Smooth muscle cell (in vitro differentiated cells): Measurements from ENCODE around the gene ITGB4. TPM values are rescaled to one million over a fixed set of nuclear protein-coding genes. Genes with fewer than 3 reads are reported as not detected.

ENCODE experiments used
- DNase-seq: peaks from one replicate; lab custom pipeline; 2025; ENCODE audit not compliant: unreplicated experiment; lab: John Stamatoyannopoulos, UW
- H2AFZ ChIP-seq: fragments of 200-600 bp; sonication (generic); 2 replicates; pipeline ENCODE4 v1.6.0; 2016; ENCODE audit warnings: antibody characterized with exemption, low read depth, mild to moderate bottlenecking
- H3F3A ChIP-seq: fragments of 200-600 bp; sonication (generic); 2 replicates; pipeline ENCODE4 v1.6.0; 2017; ENCODE audit warnings: antibody characterized with exemption, low read depth
- H3K27ac ChIP-seq: fragments of 200-600 bp; sonication (generic); 2 replicates; pipeline ENCODE4 v1.5.1; 2016; ENCODE audit warnings: low read depth, mild to moderate bottlenecking
- H3K27me3 ChIP-seq: fragments of 200-600 bp; sonication (generic); 2 replicates; pipeline ENCODE4 v1.6.1; 2016; ENCODE audit warnings: low read depth, mild to moderate bottlenecking
- H3K36me3 ChIP-seq: fragments of 200-600 bp; sonication (generic); 2 replicates; pipeline ENCODE4 v1.5.1; 2016; ENCODE audit warnings: low read depth
- H3K4me1 ChIP-seq: fragments of 200-600 bp; sonication (generic); 2 replicates; pipeline ENCODE4 v1.5.1; 2016; ENCODE audit warnings: low read depth
- H3K4me2 ChIP-seq: fragments of 200-600 bp; sonication (generic); 2 replicates; pipeline ENCODE4 v1.6.0; 2016; ENCODE audit warnings: mild to moderate bottlenecking
- H3K4me3 ChIP-seq: fragments of 200-600 bp; sonication (generic); 2 replicates; pipeline ENCODE4 v1.5.1; 2016; ENCODE audit warnings: mild to moderate bottlenecking
- H3K79me2 ChIP-seq: fragments of 200-600 bp; sonication (generic); 2 replicates; pipeline ENCODE4 v1.6.0; 2016; ENCODE audit warnings: low read depth, mild to moderate bottlenecking
- H3K9ac ChIP-seq: fragments of 200-600 bp; sonication (generic); 2 replicates; pipeline ENCODE4 v1.6.0; 2016; ENCODE audit warnings: low read depth
- H3K9me3 ChIP-seq: fragments of 200-600 bp; sonication (generic); replicated peaks from 2 replicates; pipeline ENCODE4 v1.5.1; 2016; ENCODE audit warnings: low read depth
- H4K20me1 ChIP-seq: fragments of 200-600 bp; sonication (generic); 2 replicates; pipeline ENCODE4 v1.6.0; 2016; ENCODE audit warnings: low read depth
- WGBS: methylation state at CpG from one replicate; pipeline ENCODE4 v1.1.7; 2016; ENCODE audit warnings: low lambda C conversion rate; 5-methylcytosine and 5-hydroxymethylcytosine counted together
- polyA plus RNA-seq: library from polyadenylated mRNA; unstranded; fragments of >200 nt; fragmentation: Nextera tagmentation; extraction: Ambion mirVana; gene quantifications from 2 replicates; pipeline ENCODE4 v1.2.1, GENCODE V29; 2016
- total RNA-seq: library from RNA; depleted of rRNA; stranded (reverse); fragments of >200 nt; gene quantifications from 2 replicates; pipeline ENCODE4 v1.2.3, GENCODE V29; 2014
- TF ChIP-seq, protein P1 (sequence below): fragments of 200-600 bp; sonication (generic); IDR thresholded peaks from 2 replicates; pipeline ENCODE4 v1.5.1; 2017; ENCODE audit warnings: borderline replicate concordance, mild to moderate bottlenecking, antibody characterized with exemption; ENCODE audit not compliant: insufficient read depth, poor library complexity, severe bottlenecking

The ITGB4 gene
- total and polyA plus RNA-seq, 2 experiments from 2014 or later: 47.2 to 83.8 TPM

DNA sequence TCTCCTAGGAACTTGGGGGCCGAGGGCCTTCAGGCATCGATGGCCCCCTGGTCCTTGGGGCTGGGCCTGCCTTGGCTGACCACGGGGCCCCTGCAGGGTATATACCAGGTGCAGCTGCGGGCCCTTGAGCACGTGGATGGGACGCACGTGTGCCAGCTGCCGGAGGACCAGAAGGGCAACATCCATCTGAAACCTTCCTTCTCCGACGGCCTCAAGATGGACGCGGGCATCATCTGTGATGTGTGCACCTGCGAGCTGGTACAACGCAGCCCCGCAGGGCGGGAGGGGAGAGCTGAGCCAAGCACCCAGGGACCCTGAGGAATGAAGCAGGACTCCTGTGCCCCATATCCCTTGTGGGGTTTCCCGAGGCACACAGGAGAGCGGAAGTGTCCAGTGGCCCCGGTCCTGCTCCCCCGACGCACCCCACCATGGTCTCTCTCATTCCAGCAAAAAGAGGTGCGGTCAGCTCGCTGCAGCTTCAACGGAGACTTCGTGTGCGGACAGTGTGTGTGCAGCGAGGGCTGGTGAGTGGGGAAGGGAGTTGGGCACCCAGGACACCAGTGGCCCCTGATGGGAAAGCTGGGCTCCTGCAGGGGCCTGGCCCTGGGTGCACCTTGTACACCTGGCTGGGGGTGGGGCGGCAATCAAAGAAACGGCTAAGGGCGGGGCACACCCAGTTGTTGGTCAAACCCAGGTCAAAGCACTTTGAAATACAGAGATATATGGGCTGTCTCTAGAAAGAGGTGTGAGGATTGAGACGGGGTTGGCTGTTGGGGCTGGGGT, 10.6 kb downstream of the ITGB4 start:
- Histone ChIP-seq H3K27ac (no peak overlapping the region), H3F3A (no peaks in the 10 kb centered on the region), H3K79me2 (no peaks in the 10 kb centered on the region), H3K9me3 (no peaks in the 10 kb centered on the region), H3K4me1 (no peaks in the 10 kb centered on the region), H3K4me3 (no peak overlapping the region), H3K9ac (no peak overlapping the region), H3K27me3 (no peaks in the 10 kb centered on the region), H3K36me3 (no peaks in the 10 kb centered on the region), H3K4me2 (no peak overlapping the region), H2AFZ (no peak overlapping the region), H4K20me1 (peaks cover 12% of the 10 kb centered on the region)
- no peak for DNase-seq
- TF ChIP-seq, protein P1, sequence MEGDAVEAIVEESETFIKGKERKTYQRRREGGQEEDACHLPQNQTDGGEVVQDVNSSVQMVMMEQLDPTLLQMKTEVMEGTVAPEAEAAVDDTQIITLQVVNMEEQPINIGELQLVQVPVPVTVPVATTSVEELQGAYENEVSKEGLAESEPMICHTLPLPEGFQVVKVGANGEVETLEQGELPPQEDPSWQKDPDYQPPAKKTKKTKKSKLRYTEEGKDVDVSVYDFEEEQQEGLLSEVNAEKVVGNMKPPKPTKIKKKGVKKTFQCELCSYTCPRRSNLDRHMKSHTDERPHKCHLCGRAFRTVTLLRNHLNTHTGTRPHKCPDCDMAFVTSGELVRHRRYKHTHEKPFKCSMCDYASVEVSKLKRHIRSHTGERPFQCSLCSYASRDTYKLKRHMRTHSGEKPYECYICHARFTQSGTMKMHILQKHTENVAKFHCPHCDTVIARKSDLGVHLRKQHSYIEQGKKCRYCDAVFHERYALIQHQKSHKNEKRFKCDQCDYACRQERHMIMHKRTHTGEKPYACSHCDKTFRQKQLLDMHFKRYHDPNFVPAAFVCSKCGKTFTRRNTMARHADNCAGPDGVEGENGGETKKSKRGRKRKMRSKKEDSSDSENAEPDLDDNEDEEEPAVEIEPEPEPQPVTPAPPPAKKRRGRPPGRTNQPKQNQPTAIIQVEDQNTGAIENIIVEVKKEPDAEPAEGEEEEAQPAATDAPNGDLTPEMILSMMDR: no peak
- 93% methylated on average over 31 of the region's 31 CpGs for WGBS

DNA sequence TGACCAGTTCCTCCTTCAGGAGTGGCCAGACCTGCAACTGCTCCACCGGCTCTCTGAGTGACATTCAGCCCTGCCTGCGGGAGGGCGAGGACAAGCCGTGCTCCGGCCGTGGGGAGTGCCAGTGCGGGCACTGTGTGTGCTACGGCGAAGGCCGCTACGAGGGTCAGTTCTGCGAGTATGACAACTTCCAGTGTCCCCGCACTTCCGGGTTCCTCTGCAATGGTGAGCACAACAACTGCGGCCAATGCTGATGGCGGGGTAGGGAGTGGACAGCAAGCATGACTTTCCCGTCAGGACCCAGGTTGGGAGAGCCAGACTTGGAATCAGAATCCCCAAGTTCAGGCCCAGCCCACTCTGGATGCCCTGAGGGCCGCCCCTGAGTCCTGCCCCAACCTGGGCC, 12.2 kb downstream of the ITGB4 start:
- H4K20me1 ChIP-seq: peaks cover 17% of the 10 kb centered on the region
- TF ChIP-seq, protein P1: no peak
- H3F3A ChIP-seq: no peaks in the 10 kb centered on the region
- no peaks in the 10 kb centered on the region for H3K36me3 ChIP-seq
- no peak for DNase-seq
- no peak overlapping the region for H3K4me3 ChIP-seq
- no peak overlapping the region for H3K9ac ChIP-seq
- no peak overlapping the region for H2AFZ ChIP-seq
- no peaks in the 10 kb centered on the region for H3K27me3 ChIP-seq
- no peaks in the 10 kb centered on the region for H3K9me3 ChIP-seq
- H3K79me2 ChIP-seq: no peaks in the 10 kb centered on the region
- H3K4me1 ChIP-seq: no peaks in the 10 kb centered on the region
- WGBS: 94% methylated on average over 18 of the region's 18 CpGs
- H3K4me2 ChIP-seq: no peak overlapping the region
- no peak overlapping the region for H3K27ac ChIP-seq

DNA sequence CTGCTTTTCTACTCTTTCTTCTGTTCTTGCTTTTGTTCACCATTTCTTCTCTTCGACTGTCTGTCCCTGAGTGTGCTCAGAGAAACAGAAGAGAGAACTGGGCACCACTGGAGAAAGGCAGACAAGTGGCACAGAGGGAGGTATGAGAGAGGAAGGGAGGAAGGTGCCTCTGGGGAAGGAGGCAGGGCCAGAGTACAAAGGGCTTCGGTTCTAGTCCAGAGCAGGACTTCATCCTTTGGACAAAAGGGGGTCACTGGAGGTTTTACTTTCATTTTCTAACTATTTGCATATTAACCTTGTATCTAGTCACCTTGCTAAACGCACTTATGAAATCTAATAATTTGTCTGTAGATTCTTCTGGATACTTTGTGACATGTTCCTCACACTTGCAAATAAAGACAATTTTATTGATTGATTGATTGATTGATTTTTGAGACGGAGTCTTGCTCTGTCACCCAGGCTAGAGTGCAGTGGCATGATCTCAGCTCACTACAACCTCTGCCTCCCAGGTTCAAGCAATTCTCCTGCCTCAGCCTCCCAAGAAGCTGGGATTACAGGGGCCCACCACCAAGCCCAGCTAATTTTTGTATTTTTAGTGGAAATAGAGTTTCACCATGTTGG, 13.5 kb downstream of the ITGB4 start:
- 87% methylated on average over 4 of the region's 4 CpGs for WGBS
- no peak overlapping the region for H3K9ac ChIP-seq
- no peak overlapping the region for H3K27ac ChIP-seq
- no peak for DNase-seq
- no peaks in the 10 kb centered on the region for H3K4me1 ChIP-seq
- H3K27me3 ChIP-seq: no peaks in the 10 kb centered on the region
- no peaks in the 10 kb centered on the region for H3K9me3 ChIP-seq
- peaks cover 21% of the 10 kb centered on the region for H4K20me1 ChIP-seq
- no peak overlapping the region for H2AFZ ChIP-seq
- no peaks in the 10 kb centered on the region for H3K79me2 ChIP-seq
- H3K4me2 ChIP-seq: no peak overlapping the region
- no peaks in the 10 kb centered on the region for H3K36me3 ChIP-seq
- no peaks in the 10 kb centered on the region for H3F3A ChIP-seq
- H3K4me3 ChIP-seq: no peak overlapping the region
- TF ChIP-seq, protein P1: no peak
